Caco-2 (cell line): Measurements from ENCODE around the gene SLC38A10. TPM values are rescaled to one million over a fixed set of nuclear protein-coding genes. Genes with fewer than 3 reads are reported as not detected.

Source experiments
- BruUV-seq: library from RNA; stranded (reverse); fragments of 400-500 nt; replicated peaks from 2 replicates; lab custom pipeline; 2021; lab: Mats Ljungman, UMichigan
- CTCF ChIA-PET: fragments of 300-600 bp; sonication (Branson Sonifier 250); formaldehyde crosslinking; loops from one replicate; lab custom pipeline; 2022; ENCODE audit warnings: antibody characterized with exemption; lab: Charles Lee
- POLR2A ChIA-PET: fragments of 300-600 bp; sonication (Branson Sonifier 250); formaldehyde crosslinking; loops from one replicate; lab custom pipeline; 2022; ENCODE audit warnings: antibody characterized with exemption; lab: Charles Lee
- DNase-seq, 2 experiments: peaks; one replicate each; pipeline versions ENCODE4 v3.0.0 to v3.0.0-alpha.2; 2020 to 2022
- H3K27me3 ChIP-seq: replicated peaks from 2 replicates; pipeline ENCODE4 v1.6.0; 2011; ENCODE audit warnings: low read length; ENCODE audit not compliant: control insufficient read depth, insufficient read depth
- H3K36me3 ChIP-seq: 2 replicates; pipeline ENCODE4 v1.5.1; 2011; ENCODE audit warnings: low read length; ENCODE audit not compliant: control insufficient read depth, insufficient read depth
- H3K4me1 ChIP-seq: fragments of 250-450 bp; sonication (Bioruptor Pico); 2 replicates; pipeline ENCODE4 v1.5.1; 2020; ENCODE audit warnings: mild to moderate bottlenecking
- H3K4me3 ChIP-seq: 2 replicates; pipeline ENCODE4 v1.5.1; 2011; ENCODE audit warnings: low read depth, mild to moderate bottlenecking, control low read depth, low read length
- H3K9me3 ChIP-seq: fragments of 250-450 bp; sonication (Bioruptor Pico); 2 replicates; pipeline ENCODE4 v1.5.1; 2020; ENCODE audit warnings: mild to moderate bottlenecking, moderate library complexity
- H3K27ac Mint-ChIP-seq: one replicate; pipeline ENCODE4 v1.8.0; 2022; ENCODE audit warnings: mixed read lengths; ENCODE audit not compliant: unreplicated experiment
- H3K27me3 Mint-ChIP-seq: one replicate; pipeline ENCODE4 v1.8.0; 2022; ENCODE audit warnings: mixed read lengths; ENCODE audit not compliant: insufficient read depth, unreplicated experiment
- H3K36me3 Mint-ChIP-seq: one replicate; pipeline ENCODE4 v1.8.0; 2022; ENCODE audit warnings: mild to moderate bottlenecking, mixed read lengths; ENCODE audit not compliant: insufficient read depth, unreplicated experiment
- H3K4me1 Mint-ChIP-seq: one replicate; pipeline ENCODE4 v1.8.0; 2022; ENCODE audit warnings: low read depth, mixed read lengths; ENCODE audit not compliant: unreplicated experiment
- H3K4me3 Mint-ChIP-seq: one replicate; pipeline ENCODE4 v1.8.0; 2022; ENCODE audit warnings: mild to moderate bottlenecking, moderate library complexity, mixed read lengths; ENCODE audit not compliant: unreplicated experiment
- H3K9me3 Mint-ChIP-seq: one replicate; pipeline ENCODE4 v1.8.0; 2022; ENCODE audit warnings: mixed read lengths; ENCODE audit not compliant: unreplicated experiment
- intact Hi-C: fragments of 100-400 bp; cut with micrococcal nuclease; formaldehyde crosslinking; loops from one replicate; pipeline ENCODE4 v1.10.0; 2022; ENCODE audit not compliant: unreplicated experiment
- total RNA-seq: library from RNA; stranded (reverse); gene quantifications from 2 replicates; pipeline ENCODE4 v1.2.3, GENCODE V29; 2022
- TF ChIP-seq, protein P1 (sequence below), 2 experiments: fragments of 200-600 bp in 1 of 2; IDR thresholded peaks; 1 replicate in 1 of 2; 2 replicates in 1 of 2; pipeline versions ENCODE4 v1.5.1 to v1.8.0; 2011 to 2022; ENCODE audit warnings: antibody characterized with exemption in 1 of 2, control low read depth in 1 of 2, inconsistent platforms in 1 of 2, low read depth in 1 of 2, low read length in 1 of 2, mild to moderate bottlenecking in 1 of 2, moderate library complexity in 1 of 2; ENCODE audit not compliant: insufficient read depth in 1 of 2, severe bottlenecking in 1 of 2, unreplicated experiment in 1 of 2

The SLC38A10 gene
- total RNA-seq, 1 experiment from 2014 or later: 137 TPM

DNA sequence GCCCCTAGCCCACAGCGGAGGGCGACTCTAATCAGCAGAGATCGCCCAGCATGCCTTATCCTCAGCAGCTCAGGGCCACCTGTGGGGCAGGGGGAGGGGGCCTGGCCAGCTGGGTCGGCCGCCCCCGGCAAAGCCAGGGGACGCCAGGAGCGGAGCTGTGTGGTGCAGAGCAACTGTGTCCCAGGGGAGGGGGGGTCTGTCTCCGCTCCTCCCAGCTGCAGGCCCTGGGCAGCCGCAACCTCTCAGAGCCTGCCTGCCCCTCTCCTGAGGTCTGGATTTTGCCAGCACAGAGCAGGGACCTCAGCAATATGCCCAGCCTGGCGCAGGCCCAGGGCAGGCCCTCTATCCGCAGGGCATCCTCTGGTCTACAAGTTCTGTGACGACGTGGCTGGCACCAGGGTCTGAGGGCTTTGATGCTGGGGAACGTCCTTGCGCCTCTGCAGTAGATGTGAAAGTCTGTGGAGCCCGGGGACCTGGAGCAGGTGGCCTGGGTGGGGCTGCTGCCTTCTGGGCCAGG lies 36.5 kb upstream of the SLC38A10 start:
- DNase-seq: no peak
- Histone ChIP-seq H3K9me3 (no peaks in the 10 kb centered on the region), H3K27me3 (no peaks in the 10 kb centered on the region), H3K4me3 (0 out of 2 replicates have a peak overlapping the region, but pooled peaks have one; percentile 8), H3K4me1 (peaks cover 73% of the 10 kb centered on the region), H3K36me3 (no peaks in the 10 kb centered on the region)
- no peaks in the 10 kb centered on the region for H3K27me3 Mint-ChIP-seq
- H3K27ac Mint-ChIP-seq: no peak overlapping the region
- intact Hi-C loops: no loop called here
- no peaks in the 10 kb centered on the region for H3K9me3 Mint-ChIP-seq
- ChIA-PET POLR2A (no interaction called here), CTCF (interaction anchor here (0.6 kb wide), 1 partner anchor 29 kb away, joined by 3 read pairs; no protein-coding TSS in a partner anchor)
- peaks cover 13% of the 10 kb centered on the region for H3K36me3 Mint-ChIP-seq
- BruUV-seq: no TSS peak
- peaks cover 33% of the 10 kb centered on the region for H3K4me1 Mint-ChIP-seq
- TF ChIP-seq, protein P1, sequence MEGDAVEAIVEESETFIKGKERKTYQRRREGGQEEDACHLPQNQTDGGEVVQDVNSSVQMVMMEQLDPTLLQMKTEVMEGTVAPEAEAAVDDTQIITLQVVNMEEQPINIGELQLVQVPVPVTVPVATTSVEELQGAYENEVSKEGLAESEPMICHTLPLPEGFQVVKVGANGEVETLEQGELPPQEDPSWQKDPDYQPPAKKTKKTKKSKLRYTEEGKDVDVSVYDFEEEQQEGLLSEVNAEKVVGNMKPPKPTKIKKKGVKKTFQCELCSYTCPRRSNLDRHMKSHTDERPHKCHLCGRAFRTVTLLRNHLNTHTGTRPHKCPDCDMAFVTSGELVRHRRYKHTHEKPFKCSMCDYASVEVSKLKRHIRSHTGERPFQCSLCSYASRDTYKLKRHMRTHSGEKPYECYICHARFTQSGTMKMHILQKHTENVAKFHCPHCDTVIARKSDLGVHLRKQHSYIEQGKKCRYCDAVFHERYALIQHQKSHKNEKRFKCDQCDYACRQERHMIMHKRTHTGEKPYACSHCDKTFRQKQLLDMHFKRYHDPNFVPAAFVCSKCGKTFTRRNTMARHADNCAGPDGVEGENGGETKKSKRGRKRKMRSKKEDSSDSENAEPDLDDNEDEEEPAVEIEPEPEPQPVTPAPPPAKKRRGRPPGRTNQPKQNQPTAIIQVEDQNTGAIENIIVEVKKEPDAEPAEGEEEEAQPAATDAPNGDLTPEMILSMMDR (IDR thresholded peaks at IDR 0.05; ENCODE audit: insufficient read depth in 1 of 2, low read depth in 1 of 2, low read length in 1 of 2, severe bottlenecking in 1 of 2, unreplicated experiment in 1 of 2): no peak
- H3K4me3 Mint-ChIP-seq: no peak overlapping the region

DNA sequence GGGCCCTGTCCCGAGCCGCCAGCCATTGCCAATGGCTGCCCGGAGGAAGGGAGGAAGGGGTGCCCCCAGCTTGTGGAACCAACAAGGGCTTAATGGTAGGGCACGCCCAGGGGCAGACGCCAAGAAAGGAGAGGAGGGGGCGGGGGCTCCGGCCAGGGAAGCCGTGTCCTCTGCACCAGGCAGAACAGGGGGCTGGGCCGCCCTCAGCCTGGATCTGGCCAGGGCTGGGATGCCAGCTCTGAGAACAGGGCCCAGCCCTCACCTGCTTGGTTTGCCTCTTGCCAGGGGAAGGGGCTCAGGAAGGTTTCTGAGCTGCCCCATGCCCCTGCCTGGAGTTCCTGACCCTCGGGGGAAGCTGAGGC lies 35.8 kb upstream of the SLC38A10 start:
- Mint-ChIP-seq H3K4me3 (peak overlapping the region; percentile 74), H3K36me3 (peaks cover 13% of the 10 kb centered on the region), H3K27me3 (no peaks in the 10 kb centered on the region), H3K27ac (peak overlapping the region; percentile 95), H3K4me1 (peaks cover 33% of the 10 kb centered on the region), H3K9me3 (no peaks in the 10 kb centered on the region)
- BruUV-seq: no TSS peak
- Histone ChIP-seq H3K9me3 (no peaks in the 10 kb centered on the region), H3K27me3 (no peaks in the 10 kb centered on the region), H3K4me1 (peaks cover 70% of the 10 kb centered on the region), H3K36me3 (no peaks in the 10 kb centered on the region), H3K4me3 (peak overlapping the region; percentile 26; the same call in 1 of the 2 replicates)
- POLR2A ChIA-PET: interaction anchor here (1.9 kb wide), 1 partner anchor 64 kb away, joined by 16 read pairs; the partner anchor contains the start of gene BAHCC1
- TF ChIP-seq, protein P1 (IDR thresholded peaks at IDR 0.05; ENCODE audit: insufficient read depth in 1 of 2, low read depth in 1 of 2, low read length in 1 of 2, severe bottlenecking in 1 of 2, unreplicated experiment in 1 of 2): no peak
- CTCF ChIA-PET: no interaction called here
- DNase-seq: no peak
- intact Hi-C loops: loop anchor here (1.0 kb wide), 1 partner anchor 64 kb away; the partner anchor contains the start of gene BAHCC1

DNA sequence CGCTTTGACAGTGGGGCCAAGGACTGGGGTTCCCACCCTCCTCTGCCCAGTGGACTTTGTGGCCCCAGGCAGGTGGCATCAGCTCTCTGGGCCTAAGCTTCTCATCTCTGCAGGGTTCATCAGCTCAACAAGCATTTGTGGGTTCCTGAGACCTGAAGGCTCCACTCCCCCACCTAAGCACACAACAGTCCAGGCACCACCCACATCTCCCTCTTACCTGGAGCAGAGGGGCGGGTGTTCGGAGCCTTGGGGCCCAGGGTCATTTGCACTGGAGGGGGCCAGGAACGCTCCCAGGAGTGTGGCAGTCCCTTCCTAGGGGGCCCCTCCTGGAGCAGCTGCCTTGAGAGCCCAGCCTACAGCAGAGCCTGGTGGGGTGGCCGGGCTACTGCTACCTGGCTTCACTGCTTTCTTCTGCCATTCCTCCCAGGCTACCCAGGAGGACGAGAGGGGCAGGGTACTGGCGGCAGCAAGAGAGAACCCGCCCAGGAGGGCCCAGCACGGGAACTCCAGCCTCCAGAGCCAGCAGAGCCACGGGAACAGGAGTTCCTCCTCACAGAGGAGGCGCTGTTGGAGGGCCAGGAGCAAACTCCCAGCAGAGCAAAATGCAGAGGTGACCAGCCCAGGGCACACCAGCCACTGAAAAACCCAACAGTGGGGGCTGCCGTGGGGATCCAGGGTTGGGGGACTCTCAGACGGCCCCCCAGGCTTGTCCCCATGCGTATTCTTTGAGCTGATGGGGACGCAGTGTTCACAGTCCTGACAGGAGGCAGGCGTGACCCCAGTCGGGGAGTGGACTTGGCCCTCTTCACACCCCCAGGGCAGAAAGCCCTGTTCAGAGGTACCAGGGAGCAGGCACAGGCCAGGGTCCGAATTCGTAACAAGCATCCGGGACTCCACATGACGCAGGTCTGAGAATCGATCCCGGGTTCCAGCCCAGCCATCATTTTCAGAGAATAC lies 35.1 kb upstream of the SLC38A10 start:
- TF ChIP-seq, protein P1 (IDR thresholded peaks at IDR 0.05; ENCODE audit: insufficient read depth in 1 of 2, low read depth in 1 of 2, low read length in 1 of 2, severe bottlenecking in 1 of 2, unreplicated experiment in 1 of 2): no peak
- peak overlapping the region; percentile 74 for H3K4me3 Mint-ChIP-seq
- no peaks in the 10 kb centered on the region for H3K36me3 ChIP-seq
- ChIA-PET CTCF (interaction anchor here (0.6 to 3.0 kb wide), 16 partner anchors 9 to 1990 kb away, joined by 3 to 49 read pairs (median 4); partner anchors contain the start of genes BAHCC1 and SLC38A10), POLR2A (interaction anchor here (0.9 to 1.9 kb wide), 6 partner anchors 10 to 91 kb away, joined by 3 to 22 read pairs (median 9); partner anchors contain the start of genes BAHCC1, NDUFAF8 and TEPSIN)
- H3K9me3 ChIP-seq: no peaks in the 10 kb centered on the region
- DNase-seq: peak; percentile 84 to 93
- H3K36me3 Mint-ChIP-seq: peaks cover 13% of the 10 kb centered on the region
- H3K27ac Mint-ChIP-seq: peak overlapping the region; percentile 95
- H3K4me1 ChIP-seq: peaks cover 63% of the 10 kb centered on the region
- H3K4me1 Mint-ChIP-seq: peaks cover 27% of the 10 kb centered on the region
- intact Hi-C loops: loop anchor here (1.0 kb wide), 3 partner anchors 10 to 65 kb away; partner anchors contain the start of gene BAHCC1
- H3K27me3 Mint-ChIP-seq: no peaks in the 10 kb centered on the region
- TSS peak; percentile 80 for BruUV-seq
- H3K9me3 Mint-ChIP-seq: no peaks in the 10 kb centered on the region
- H3K4me3 ChIP-seq: peak overlapping the region; percentile 26
- no peaks in the 10 kb centered on the region for H3K27me3 ChIP-seq
